Cardiac septum (tissue), 1 donor: ENCODE data around the gene GID4. TPM values are rescaled to one million over a fixed set of nuclear protein-coding genes. Genes with fewer than 3 reads are reported as not detected.

Experiments
- DNase-seq: peaks from one replicate; pipeline ENCODE4 v3.0.0-alpha.2; 2020; ENCODE audit warnings: low spot score
- intact Hi-C: fragments of 100-400 bp; cut with DNase I; formaldehyde crosslinking; loops from one replicate; pipeline ENCODE4 v1.14.0; 2022
- total RNA-seq: library from RNA; stranded (reverse); fragmentation: NEBNext Ultra II Directional; extraction: Animal tissue kit (Norgen Biotek cat#: 25700); gene quantifications from one replicate; pipeline ENCODE4 v1.2.1, GENCODE V29; 2021
- donor health status: DM: no; HTN: no; CAD: no.

The GID4 gene
- total RNA-seq, 1 donor from 2014 or later = 17.9 TPM

GRCh38 chr17:18087610-18088491, 48.6 kb downstream of the GID4 start, which contains the start of gene DRG2:
Gene DRG2 (plus strand): TSS chr17:18087948. CDS start chr17:18088024, 76 bp downstream.
- intact Hi-C loops = no loop called here
- peak; percentile 93 for DNase-seq

GRCh38 chr17:18089613-18090012, 50.4 kb downstream of the GID4 start:
- intact Hi-C loops = no loop called here
- DNase-seq = no peak

DNA sequence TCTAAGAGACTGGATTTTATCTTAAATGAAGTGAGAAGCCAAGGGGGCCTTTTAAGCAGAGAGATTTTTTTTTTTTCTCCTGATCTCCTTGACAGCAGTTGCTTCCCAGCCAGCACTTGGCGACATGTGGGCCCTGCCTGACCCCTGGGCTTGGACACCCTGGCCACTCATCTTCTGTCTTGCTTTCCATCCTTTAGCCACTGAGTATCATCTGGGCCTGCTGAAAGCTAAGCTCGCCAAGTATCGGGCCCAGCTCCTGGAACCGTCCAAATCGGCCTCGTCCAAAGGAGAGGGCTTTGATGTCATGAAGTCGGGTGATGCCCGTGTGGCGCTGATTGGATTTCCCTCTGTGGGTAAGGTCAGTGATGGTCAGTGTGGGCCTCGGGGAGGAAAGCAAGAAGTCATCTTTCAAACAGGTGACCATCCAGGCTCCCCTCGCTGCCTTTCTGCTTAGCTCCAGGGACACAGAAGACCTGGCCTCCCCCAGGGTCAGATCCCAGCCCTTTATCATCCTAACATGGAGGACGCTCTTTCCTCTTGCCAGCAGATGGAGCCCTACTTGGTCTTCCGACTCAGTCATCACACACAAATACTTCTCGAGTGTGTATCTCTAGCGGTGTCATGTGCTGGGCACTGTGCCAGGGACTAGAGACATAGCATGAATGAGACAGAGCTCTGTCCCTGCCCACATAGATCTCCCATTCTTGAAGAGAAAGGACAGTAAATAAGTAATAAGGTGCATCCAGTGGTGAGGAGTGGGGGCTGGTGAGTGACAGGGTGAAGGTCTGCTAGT, 54.6 kb downstream of the GID4 start:
- DNase-seq = no peak
- intact Hi-C loops = no loop called here

DNA sequence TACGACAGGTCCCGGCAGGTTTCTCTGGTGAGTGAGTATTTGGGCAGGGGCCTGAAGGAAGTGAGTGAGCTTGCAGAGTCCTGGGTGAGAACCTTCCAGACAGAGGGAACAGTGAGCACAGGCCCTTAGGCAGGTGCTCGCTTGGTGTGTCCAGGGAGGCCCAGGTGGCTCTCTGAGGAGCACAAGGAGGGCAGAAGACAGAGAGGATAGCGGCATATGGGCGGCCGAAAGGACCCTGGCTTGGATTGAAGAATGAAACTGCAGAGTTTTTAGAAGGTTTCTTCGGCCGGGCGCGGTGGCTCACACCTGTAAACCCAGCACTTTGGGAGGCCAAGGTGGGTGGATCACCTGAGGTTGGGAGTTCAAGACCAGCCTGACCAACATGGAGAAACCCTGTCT, 55.2 kb downstream of the GID4 start:
- intact Hi-C loops = no loop called here
- no peak for DNase-seq

GRCh38 chr17:18099516-18099915, 60.3 kb downstream of the GID4 start:
- intact Hi-C loops = no loop called here
- no peak for DNase-seq

- DNase-seq = no peak
- intact Hi-C loops = no loop called here
These were observed 61.4 kb downstream of the GID4 start for GRCh38 chr17:18100616-18101015.

GRCh38 chr17:18101828-18102227, 62.6 kb downstream of the GID4 start:
- DNase-seq = no peak
- intact Hi-C loops = no loop called here

- no peak for DNase-seq
- intact Hi-C loops = no loop called here
These were observed 63.4 kb downstream of the GID4 start for GRCh38 chr17:18102640-18103039.

- intact Hi-C loops = no loop called here
- no peak for DNase-seq
These were observed 65.8 kb downstream of the GID4 start for GRCh38 chr17:18105027-18105426.

DNA sequence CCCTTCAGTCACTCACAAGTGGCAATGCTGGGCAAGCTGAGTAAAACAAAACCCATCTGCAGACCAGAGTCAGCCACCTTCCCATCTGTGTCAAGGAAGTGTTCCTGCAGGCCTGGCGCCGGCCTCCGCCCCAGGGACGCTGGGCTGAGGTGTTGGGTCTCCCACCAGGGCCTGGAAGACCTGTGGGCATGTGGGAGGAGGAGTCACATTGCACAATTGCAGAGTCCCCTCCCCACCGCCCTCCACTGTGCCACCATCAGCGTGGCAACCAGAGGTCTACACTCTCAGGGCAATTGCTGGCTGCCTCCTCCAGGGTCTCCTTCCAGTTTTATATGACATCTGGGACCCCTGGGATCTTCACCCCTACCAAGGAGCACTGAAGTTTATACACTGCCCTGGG, 66.4 kb downstream of the GID4 start:
- intact Hi-C loops = no loop called here
- no peak for DNase-seq

- DNase-seq = no peak
- intact Hi-C loops = no loop called here
These were observed 67.0 kb downstream of the GID4 start for GRCh38 chr17:18106211-18106610.

DNA sequence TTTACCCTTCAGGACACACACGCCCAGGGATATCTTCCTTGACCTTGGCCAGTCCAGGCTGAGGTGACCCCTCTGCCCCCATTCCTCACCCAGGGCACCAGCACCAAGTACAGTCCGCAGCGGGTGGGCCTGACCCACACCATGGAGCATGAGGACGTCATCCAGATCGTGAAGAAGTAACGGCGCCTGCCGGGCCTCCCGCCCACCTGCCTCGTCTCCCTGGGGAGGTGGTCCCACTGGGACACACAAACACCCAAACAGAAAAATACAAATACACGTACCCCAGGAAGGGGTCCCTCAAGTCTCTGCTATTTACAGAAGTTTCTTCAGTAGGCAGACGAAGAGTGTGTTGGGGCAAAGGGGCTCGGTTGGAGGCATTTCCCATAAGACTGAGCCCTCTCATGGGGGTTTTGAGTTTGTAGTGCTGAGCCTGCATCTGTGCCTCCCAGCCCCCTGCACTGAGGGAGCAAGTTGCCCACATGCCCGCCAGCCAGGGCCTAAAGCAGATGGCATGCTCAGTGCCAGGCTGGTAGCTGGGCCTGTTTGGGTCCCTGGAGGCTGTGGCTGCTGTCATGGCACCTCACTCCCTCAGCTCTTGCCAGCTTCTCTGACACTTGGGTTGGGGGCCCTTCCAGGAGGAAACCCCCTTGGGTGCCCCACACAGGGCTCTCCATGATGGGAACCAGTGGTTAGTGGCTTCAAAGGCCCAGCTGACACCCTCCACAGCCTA, 68.0 kb downstream of the GID4 start:
- no peak for DNase-seq
- intact Hi-C loops = no loop called here

DNA sequence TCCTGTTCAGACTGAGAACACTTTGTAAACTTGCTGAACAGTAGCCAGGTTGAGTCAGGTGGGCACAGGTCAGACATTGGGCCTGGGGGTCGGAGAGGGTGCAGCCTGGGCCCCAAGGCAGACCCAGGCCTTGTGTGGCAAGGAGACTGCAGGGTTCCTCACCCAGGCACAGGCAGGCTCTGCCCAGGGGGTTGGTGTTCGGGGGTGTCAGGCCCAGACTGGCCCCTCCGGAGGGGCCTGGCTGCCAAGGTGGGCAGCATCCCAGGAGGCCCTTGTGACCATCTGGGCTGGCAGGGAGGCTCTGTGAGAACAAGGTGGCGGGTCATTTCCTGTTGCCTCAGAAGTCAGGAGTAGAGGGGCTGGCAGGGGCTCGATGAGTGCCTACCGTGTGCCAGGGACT, 68.8 kb downstream of the GID4 start:
- no peak for DNase-seq
- intact Hi-C loops = no loop called here

- no peak for DNase-seq
- intact Hi-C loops = no loop called here
These were observed 69.4 kb downstream of the GID4 start, which contains the start of gene MYO15A for GRCh38 chr17:18108401-18109312. Gene MYO15A (plus strand): TSS chr17:18108756. CDS start chr17:18118801, 10,045 bp downstream.

- intact Hi-C loops = no loop called here
- no peak for DNase-seq
These were observed 70.8 kb downstream of the GID4 start for GRCh38 chr17:18109935-18110485.

DNA sequence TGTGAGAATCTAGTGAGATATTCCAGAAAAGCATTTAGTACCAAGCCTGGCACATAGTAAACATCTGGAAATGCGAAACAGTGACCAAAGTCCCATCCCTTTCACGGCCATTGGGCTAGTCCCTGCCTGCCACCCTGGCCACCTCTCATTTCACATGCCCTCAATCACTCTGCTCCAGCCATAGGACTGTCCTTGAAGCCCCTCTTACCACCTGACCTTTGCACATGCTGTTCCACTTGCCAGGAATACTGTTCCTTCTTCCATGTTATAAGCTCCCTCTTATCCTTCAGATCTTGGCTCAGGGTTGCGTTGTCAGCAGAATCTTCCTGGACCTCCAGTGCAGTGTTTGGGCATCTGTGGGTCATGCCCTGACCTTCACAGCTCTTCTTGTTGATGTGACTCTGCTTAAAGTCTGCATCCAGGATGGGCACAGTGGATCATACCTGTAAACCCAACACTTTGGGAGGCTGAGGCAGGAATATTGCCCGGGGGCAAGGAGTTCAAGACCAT, 71.5 kb downstream of the GID4 start:
- no peak for DNase-seq
- intact Hi-C loops = no loop called here

DNA sequence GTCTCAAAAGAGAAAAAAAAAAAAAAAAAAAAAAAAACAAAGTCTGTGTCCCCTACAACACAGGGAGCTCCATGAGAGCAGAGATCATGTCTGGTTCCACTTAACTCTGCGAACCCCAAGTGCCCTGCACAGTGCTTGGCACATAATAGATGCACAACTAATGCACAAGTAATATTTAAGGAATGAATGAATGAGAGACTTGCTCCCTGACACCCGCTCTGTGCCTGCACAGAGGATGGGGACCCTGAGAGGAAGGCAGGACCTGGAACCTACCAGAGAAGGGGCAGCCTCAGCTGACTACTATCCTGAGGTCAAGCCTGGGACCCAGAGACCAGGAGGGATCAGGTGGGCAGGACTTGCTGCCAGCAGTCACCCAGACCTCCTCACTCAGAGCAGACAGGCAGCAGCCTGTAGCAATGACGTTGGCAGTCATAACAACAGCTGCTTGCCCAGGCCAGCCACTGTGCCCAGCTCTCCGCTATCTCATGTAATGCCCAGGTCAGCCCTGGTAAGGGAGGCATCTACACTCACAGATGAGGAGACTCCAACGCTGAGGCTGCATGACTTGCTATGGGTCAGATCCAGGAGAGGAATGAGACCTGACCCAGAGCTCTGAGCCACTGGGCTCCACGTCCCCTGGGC, 72.2 kb downstream of the GID4 start:
- intact Hi-C loops = no loop called here
- no peak for DNase-seq

DNA sequence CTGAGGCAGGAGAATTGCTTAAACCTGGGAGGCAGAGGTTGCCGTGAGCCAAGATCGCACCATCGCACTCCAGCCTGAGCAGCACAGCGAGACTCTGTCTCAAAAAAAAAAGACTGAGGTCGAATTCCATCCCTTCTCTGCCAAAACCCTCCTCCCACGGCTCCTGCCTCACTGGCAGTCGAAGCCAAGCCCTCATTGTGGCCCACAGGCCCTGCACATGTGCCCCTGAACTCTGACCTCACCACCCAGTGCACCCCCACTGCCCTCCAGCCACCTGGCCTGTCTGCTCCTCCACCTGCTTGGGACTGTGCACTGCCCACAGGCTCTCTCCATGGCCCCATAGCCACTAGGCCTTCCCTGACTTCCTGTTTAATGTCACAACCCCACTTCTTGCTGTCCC, 76.3 kb downstream of the GID4 start:
- intact Hi-C loops = no loop called here
- DNase-seq = no peak
